Aortic smooth muscle cell (primary cell): Measurements from ENCODE around the gene FKBP9. TPM values are rescaled to one million over a fixed set of nuclear protein-coding genes. Genes with fewer than 3 reads are reported as not detected.

ENCODE experiments used
- total RNA-seq: library from RNA; depleted of rRNA; stranded (reverse); fragments of >200 nt; gene quantifications from 2 replicates; pipeline ENCODE4 v1.2.3, GENCODE V29; 2014

FKBP9 gene
- total RNA-seq, result 318 and 351 TPM in 2 replicates

GRCh38 chr7:32957326-32958045, at the start of gene FKBP9:
TSS of gene FKBP9 (plus strand) at chr7:32957440. CDS start at chr7:32957574, 134 bp downstream.

Other genes with a start within 250 kb of the FKBP9 start
- 31.8 and 36.6 TPM in 2 replicates for gene KBTBD2, start 65.7 kb upstream of the FKBP9 start, total RNA-seq
- 14.0 and 15.3 TPM in 2 replicates for gene NT5C3A, start 105.3 kb downstream of the FKBP9 start, total RNA-seq
- gene RP9, start 152.0 kb downstream of the FKBP9 start, total RNA-seq, result 9.8 and 10.2 TPM in 2 replicates
- gene BBS9, start 172.1 kb downstream of the FKBP9 start, total RNA-seq, result 14.9 and 16.5 TPM in 2 replicates